OCI-LY1 (cell line): ENCODE measurements around the gene SIRT3.

Source experiments
- EZH2 ChIP-seq: fragments of 200-600 bp; sonication (generic), shearing (Covaris generic); IDR thresholded peaks from 2 replicates; pipeline ENCODE4 v1.8.0; 2017; ENCODE audit warnings: borderline replicate concordance, mixed run types, mild to moderate bottlenecking, antibody characterized with exemption, low read length, moderate library complexity, mixed read lengths
- TF ChIP-seq, protein P1 (sequence below): fragments of 200-600 bp; sonication (generic), shearing (Covaris generic); IDR thresholded peaks from 2 replicates; pipeline ENCODE4 v1.5.1; 2017; ENCODE audit warnings: mild to moderate bottlenecking, antibody characterized with exemption, low read length, moderate library complexity, mixed read lengths

DNA sequence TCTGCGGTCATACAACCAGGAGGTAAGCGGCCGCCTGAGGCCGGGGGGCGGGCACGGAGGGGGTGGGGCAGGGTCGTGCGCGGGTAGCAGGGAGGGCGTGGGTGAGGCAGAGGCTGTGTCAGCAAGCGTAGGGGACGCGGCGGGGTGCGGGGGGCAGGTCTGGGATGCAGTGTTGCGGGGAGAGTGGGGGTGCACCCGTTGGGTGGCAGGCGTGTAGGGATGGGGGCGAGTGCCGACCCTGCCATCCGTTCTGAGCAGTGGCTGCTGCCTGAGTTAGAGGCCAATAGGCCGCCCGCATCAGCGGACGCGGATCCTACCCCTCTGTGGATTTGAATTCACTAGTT lies 27.3 kb downstream of the SIRT3 start:
- TF ChIP-seq, protein P1, sequence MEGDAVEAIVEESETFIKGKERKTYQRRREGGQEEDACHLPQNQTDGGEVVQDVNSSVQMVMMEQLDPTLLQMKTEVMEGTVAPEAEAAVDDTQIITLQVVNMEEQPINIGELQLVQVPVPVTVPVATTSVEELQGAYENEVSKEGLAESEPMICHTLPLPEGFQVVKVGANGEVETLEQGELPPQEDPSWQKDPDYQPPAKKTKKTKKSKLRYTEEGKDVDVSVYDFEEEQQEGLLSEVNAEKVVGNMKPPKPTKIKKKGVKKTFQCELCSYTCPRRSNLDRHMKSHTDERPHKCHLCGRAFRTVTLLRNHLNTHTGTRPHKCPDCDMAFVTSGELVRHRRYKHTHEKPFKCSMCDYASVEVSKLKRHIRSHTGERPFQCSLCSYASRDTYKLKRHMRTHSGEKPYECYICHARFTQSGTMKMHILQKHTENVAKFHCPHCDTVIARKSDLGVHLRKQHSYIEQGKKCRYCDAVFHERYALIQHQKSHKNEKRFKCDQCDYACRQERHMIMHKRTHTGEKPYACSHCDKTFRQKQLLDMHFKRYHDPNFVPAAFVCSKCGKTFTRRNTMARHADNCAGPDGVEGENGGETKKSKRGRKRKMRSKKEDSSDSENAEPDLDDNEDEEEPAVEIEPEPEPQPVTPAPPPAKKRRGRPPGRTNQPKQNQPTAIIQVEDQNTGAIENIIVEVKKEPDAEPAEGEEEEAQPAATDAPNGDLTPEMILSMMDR: no peak
- TF ChIP-seq EZH2: no peak
